ENCODE results near the gene DESI2.
A peak's percentile ranks its signal among the peaks of the same experiment; 100 is the strongest.

The DESI2 gene

DNA sequence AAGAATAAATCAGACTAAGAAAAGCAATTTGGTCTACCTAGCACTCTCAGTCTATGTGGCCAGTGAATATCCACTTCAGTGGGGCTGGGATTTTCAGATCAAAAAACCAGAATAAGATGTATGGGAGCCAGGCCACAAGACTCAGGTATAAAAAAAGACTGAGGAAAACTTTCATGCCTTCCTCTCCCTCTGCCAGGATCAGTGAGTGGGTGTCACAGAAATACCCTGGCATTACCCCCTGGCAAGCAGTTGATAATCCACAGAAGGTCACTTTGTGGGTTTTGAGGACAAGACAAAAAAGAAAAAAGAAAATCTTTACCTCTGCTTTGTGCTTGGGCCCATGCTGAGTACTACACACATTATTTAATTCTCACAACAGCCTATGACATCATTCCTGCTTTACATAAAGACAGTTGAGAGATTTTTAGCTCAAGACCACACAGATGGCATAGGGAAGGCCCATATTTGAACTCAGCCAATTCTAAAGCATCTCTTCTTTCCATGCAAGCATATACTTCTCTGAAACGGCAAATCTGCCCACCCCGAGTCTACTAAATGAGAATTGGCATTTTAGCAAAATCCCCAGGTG, 57.6 kb downstream of the DESI2 start:
- Histone ChIP-seq H3K36me3 (ENCODE audit: insufficient read depth, low read length) (peaks cover 9% of the 10 kb centered on the region), H3K4me2 (ENCODE audit: insufficient read depth, low read length) (no peak overlapping the region), H3K9ac (ENCODE audit: low read depth, low read length) (no peak overlapping the region), H3K9me3 (ENCODE audit: insufficient read depth, low read length, severe bottlenecking) (no peaks in the 10 kb centered on the region), H2AFZ (ENCODE audit: low read depth, low read length) (no peak overlapping the region), H3K79me2 (ENCODE audit: insufficient read depth, low read length) (no peaks in the 10 kb centered on the region), H4K20me1 (ENCODE audit: insufficient read depth, low read length) (no peaks in the 10 kb centered on the region), H3K27me3 (ENCODE audit: insufficient read depth, low read length, poor library complexity) (no peaks in the 10 kb centered on the region), H3K4me3 (ENCODE audit: low read depth in 1 of 2, low read length in 2 of 2) (no peak overlapping the region), H3K4me1 (ENCODE audit: insufficient read depth, low read length) (no peaks in the 10 kb centered on the region), H3K27ac (ENCODE audit: low read length) (no peak overlapping the region)
- DNase-seq (no peak), ATAC-seq (ENCODE audit: insufficient read depth, low read depth) (peak; percentile 26; the same call in 1 of the 3 replicates)
- TF ChIP-seq, protein P1, sequence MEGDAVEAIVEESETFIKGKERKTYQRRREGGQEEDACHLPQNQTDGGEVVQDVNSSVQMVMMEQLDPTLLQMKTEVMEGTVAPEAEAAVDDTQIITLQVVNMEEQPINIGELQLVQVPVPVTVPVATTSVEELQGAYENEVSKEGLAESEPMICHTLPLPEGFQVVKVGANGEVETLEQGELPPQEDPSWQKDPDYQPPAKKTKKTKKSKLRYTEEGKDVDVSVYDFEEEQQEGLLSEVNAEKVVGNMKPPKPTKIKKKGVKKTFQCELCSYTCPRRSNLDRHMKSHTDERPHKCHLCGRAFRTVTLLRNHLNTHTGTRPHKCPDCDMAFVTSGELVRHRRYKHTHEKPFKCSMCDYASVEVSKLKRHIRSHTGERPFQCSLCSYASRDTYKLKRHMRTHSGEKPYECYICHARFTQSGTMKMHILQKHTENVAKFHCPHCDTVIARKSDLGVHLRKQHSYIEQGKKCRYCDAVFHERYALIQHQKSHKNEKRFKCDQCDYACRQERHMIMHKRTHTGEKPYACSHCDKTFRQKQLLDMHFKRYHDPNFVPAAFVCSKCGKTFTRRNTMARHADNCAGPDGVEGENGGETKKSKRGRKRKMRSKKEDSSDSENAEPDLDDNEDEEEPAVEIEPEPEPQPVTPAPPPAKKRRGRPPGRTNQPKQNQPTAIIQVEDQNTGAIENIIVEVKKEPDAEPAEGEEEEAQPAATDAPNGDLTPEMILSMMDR (IDR thresholded peaks at IDR 0.05; ENCODE audit: borderline replicate concordance, extremely low read depth, low read length, poor library complexity, severe bottlenecking), result no peak
- no peak for TF ChIP-seq EZH2 (IDR thresholded peaks at IDR 0.05; ENCODE audit: borderline replicate concordance, low read depth, low read length, severe bottlenecking)

DNA sequence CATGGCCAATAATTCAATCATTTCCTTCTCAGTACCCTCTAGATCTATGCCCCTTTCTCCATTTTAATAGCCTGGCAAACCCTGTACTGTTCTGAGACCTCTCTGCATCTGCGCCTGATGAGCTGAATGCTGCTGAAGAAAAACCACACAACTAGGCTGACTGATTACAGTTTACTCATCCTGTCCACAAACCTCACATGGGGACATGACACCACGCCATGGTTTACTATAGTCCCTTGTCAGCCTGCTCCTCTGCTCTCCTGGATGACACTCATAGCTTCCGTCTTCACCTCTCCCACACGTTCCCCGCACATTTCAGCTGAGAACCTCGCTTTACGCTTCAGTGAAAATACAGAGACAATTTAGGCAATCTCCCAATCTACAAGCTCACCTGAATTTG, 59.7 kb downstream of the DESI2 start:
- Histone ChIP-seq H3K4me2 (ENCODE audit: insufficient read depth, low read length) (no peak overlapping the region), H4K20me1 (ENCODE audit: insufficient read depth, low read length) (no peaks in the 10 kb centered on the region), H2AFZ (ENCODE audit: low read depth, low read length) (no peak overlapping the region), H3K9ac (ENCODE audit: low read depth, low read length) (no peak overlapping the region), H3K27ac (ENCODE audit: low read length) (no peak overlapping the region), H3K4me3 (ENCODE audit: low read depth in 1 of 2, low read length in 2 of 2) (no peak overlapping the region), H3K9me3 (ENCODE audit: insufficient read depth, low read length, severe bottlenecking) (no peaks in the 10 kb centered on the region), H3K4me1 (ENCODE audit: insufficient read depth, low read length) (no peaks in the 10 kb centered on the region), H3K27me3 (ENCODE audit: insufficient read depth, low read length, poor library complexity) (no peaks in the 10 kb centered on the region), H3K36me3 (ENCODE audit: insufficient read depth, low read length) (no peaks in the 10 kb centered on the region), H3K79me2 (ENCODE audit: insufficient read depth, low read length) (no peaks in the 10 kb centered on the region)
- ATAC-seq (ENCODE audit: insufficient read depth, low read depth) (peak; percentile 39; the same call in 1 of the 3 replicates), DNase-seq (no peak)
- TF ChIP-seq, protein P1 (IDR thresholded peaks at IDR 0.05; ENCODE audit: borderline replicate concordance, extremely low read depth, low read length, poor library complexity, severe bottlenecking), result no peak
- no peak for TF ChIP-seq EZH2 (IDR thresholded peaks at IDR 0.05; ENCODE audit: borderline replicate concordance, low read depth, low read length, severe bottlenecking)

DNA sequence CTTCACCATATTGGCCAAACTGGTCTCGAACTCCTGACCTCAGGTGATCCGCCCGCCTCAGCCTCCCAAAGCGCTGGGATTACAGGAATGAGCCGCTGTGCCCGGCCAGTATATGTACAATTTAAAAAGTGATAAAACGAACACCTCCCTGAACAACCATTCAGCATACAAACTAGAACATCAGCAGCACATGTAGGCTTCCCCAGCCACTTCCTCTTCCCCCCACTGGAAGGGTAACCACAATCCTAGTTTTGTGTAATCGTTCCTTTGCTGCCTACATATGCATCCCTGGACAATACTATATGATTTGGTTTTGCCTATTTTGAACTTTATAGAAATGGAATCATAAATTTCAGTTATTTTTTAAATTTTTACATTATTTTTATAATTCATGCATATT, 60.4 kb downstream of the DESI2 start:
- H3K4me3 ChIP-seq (ENCODE audit: low read depth in 1 of 2, low read length in 2 of 2), result no peak overlapping the region
- no peak overlapping the region for H3K27ac ChIP-seq (ENCODE audit: low read length)
- H3K27me3 ChIP-seq (ENCODE audit: insufficient read depth, low read length, poor library complexity), result no peaks in the 10 kb centered on the region
- DNase-seq (no peak), ATAC-seq (ENCODE audit: insufficient read depth, low read depth) (0 out of 3 replicates have a peak, but pooled peaks have one; percentile 42)
- H3K4me1 ChIP-seq (ENCODE audit: insufficient read depth, low read length), result no peaks in the 10 kb centered on the region
- no peak overlapping the region for H3K4me2 ChIP-seq (ENCODE audit: insufficient read depth, low read length)
- H3K36me3 ChIP-seq (ENCODE audit: insufficient read depth, low read length), result no peaks in the 10 kb centered on the region
- TF ChIP-seq EZH2 (IDR thresholded peaks at IDR 0.05; ENCODE audit: borderline replicate concordance, low read depth, low read length, severe bottlenecking), result no peak
- TF ChIP-seq, protein P1 (IDR thresholded peaks at IDR 0.05; ENCODE audit: borderline replicate concordance, extremely low read depth, low read length, poor library complexity, severe bottlenecking), result no peak
- no peak overlapping the region for H3K9ac ChIP-seq (ENCODE audit: low read depth, low read length)
- no peaks in the 10 kb centered on the region for H3K9me3 ChIP-seq (ENCODE audit: insufficient read depth, low read length, severe bottlenecking)
- H4K20me1 ChIP-seq (ENCODE audit: insufficient read depth, low read length), result no peaks in the 10 kb centered on the region
- H3K79me2 ChIP-seq (ENCODE audit: insufficient read depth, low read length), result no peaks in the 10 kb centered on the region
- no peak overlapping the region for H2AFZ ChIP-seq (ENCODE audit: low read depth, low read length)

Measured in DND-41 (cell line).